Suprapubic skin (tissue), 4 donors: ENCODE data around the gene CDH6.

ENCODE experiments used
- EP300 ChIP-seq: sonication (generic); formaldehyde crosslinking; IDR thresholded peaks from one replicate; pipeline ENCODE4 v1.6.1; 2017; ENCODE audit warnings: antibody characterized with exemption
- POLR2A ChIP-seq, 2 donors: fragments of 450-650 bp; IDR thresholded peaks; one replicate each; pipeline ENCODE4 v1.6.1; 2017; ENCODE audit warnings: antibody characterized with exemption in 2 of 2, mild to moderate bottlenecking in 2 of 2, moderate library complexity in 2 of 2
- POLR2AphosphoS5 ChIP-seq, 3 donors: sonication (generic); formaldehyde crosslinking; IDR thresholded peaks; one replicate each; pipeline ENCODE4 v1.6.1; 2017; ENCODE audit warnings: antibody characterized with exemption in 3 of 3
- TF ChIP-seq, protein P1 (sequence below), 2 donors: fragments of 200-600 bp in 1 of 2; fragments of 450-650 bp in 1 of 2; sonication (generic) in 1 of 2; IDR thresholded peaks; one replicate each; pipeline ENCODE4 v1.5.1; 2016 to 2019; ENCODE audit warnings: antibody characterized with exemption in 2 of 2, mild to moderate bottlenecking in 1 of 2, moderate library complexity in 1 of 2

DNA sequence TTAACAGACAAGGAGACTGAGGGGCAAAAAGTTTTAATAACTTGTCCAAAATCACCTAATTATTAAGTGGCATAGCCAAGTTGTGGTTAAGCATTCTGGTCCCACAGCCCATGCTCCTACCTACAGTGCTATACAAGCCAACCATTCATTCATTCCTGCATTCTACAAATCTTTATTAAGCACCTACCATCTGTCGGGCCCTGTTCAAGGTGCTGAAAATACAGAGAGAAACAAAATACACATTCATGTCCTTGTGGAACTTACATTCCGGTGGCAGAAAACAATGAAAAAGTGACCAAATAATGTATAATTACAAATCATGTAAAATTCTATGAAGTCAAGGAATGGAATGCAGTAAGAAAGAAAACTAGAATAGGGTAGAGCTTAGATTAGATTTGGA is 27.8 kb upstream of the CDH6 start:
- TF ChIP-seq, protein P1, sequence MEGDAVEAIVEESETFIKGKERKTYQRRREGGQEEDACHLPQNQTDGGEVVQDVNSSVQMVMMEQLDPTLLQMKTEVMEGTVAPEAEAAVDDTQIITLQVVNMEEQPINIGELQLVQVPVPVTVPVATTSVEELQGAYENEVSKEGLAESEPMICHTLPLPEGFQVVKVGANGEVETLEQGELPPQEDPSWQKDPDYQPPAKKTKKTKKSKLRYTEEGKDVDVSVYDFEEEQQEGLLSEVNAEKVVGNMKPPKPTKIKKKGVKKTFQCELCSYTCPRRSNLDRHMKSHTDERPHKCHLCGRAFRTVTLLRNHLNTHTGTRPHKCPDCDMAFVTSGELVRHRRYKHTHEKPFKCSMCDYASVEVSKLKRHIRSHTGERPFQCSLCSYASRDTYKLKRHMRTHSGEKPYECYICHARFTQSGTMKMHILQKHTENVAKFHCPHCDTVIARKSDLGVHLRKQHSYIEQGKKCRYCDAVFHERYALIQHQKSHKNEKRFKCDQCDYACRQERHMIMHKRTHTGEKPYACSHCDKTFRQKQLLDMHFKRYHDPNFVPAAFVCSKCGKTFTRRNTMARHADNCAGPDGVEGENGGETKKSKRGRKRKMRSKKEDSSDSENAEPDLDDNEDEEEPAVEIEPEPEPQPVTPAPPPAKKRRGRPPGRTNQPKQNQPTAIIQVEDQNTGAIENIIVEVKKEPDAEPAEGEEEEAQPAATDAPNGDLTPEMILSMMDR (IDR thresholded peaks at IDR 0.05): no peak
- TF ChIP-seq POLR2AphosphoS5 (IDR thresholded peaks at IDR 0.05): no peak
- TF ChIP-seq POLR2A (IDR thresholded peaks at IDR 0.05): no peak
- no peak for TF ChIP-seq EP300
